IPS-18a (cell line): ENCODE data around the gene USP17L22.
"Not testable (repeated sequence)": the region's sequence is repeated elsewhere in the genome, so short reads cannot be mapped to it uniquely, and the experiment has no call there.

Experiments
- H3K27ac ChIP-seq: one replicate; pipeline ENCODE4 v1.5.1; 2013; ENCODE audit warnings: low read length
- H3K27me3 ChIP-seq: one replicate; pipeline ENCODE4 v1.6.1; 2013; ENCODE audit warnings: mild to moderate bottlenecking, low read length; ENCODE audit not compliant: control insufficient read depth, insufficient read depth
- H3K36me3 ChIP-seq: one replicate; pipeline ENCODE4 v1.6.1; 2013; ENCODE audit warnings: low read depth, low read length; ENCODE audit not compliant: control insufficient read depth
- H3K4me1 ChIP-seq: one replicate; pipeline ENCODE4 v1.6.1; 2013; ENCODE audit warnings: low read depth, low read length; ENCODE audit not compliant: control insufficient read depth
- H3K4me3 ChIP-seq: one replicate; pipeline ENCODE4 v1.5.1; 2013; ENCODE audit warnings: low read length
- H3K9ac ChIP-seq: one replicate; pipeline ENCODE4 v1.6.1; 2013; ENCODE audit warnings: mild to moderate bottlenecking, low read length, moderate library complexity
- H3K9me3 ChIP-seq: one replicate; pipeline ENCODE4 v1.6.1; 2013; ENCODE audit warnings: low read depth, low read length; ENCODE audit not compliant: control insufficient read depth

The USP17L22 gene

GRCh38 chr4:9267319-9267718 is at the start of gene USP17L22:
TSS of gene USP17L22 (plus strand) at chr4:9267619. CDS start at chr4:9267619, 0 bp downstream.
- not testable (repeated sequence) for H3K9me3 ChIP-seq, H3K27ac ChIP-seq, H3K4me1 ChIP-seq, H3K27me3 ChIP-seq, H3K36me3 ChIP-seq, H3K4me3 ChIP-seq, H3K9ac ChIP-seq

GRCh38 chr4:9219852-9220251 is 47.6 kb upstream of the USP17L22 start, which contains the start of gene USP17L12:
TSS of gene USP17L12 (plus strand) at chr4:9220152. CDS start at chr4:9220152, 0 bp downstream.
- not testable (repeated sequence) for H3K27me3 ChIP-seq, H3K9ac ChIP-seq

DNA sequence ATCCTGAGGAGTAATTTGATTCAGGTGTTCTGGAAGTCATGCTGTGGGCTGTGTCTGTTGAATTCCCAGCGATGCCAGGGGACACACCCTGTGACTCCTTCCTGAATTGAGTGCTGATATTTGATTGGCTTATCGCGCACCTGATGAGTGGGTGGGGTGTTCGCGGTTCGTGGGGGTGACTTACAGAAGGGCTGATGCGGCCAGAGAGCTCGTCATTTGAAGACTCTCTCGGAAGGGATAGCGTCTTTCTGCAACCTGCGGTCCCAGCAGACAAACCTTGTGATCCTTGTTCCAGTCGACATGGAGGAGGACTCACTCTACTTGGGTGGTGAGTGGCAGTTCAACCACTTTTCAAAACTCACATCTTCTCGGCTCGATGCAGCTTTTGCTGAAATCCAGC is 42.8 kb upstream of the USP17L22 start, which contains the start of gene USP17L13:
USP17L13 (plus strand) TSS at position 301 of the 400 bp plus-strand sequence; CDS start at position 301, 0 bp downstream.
- not testable (repeated sequence) for H3K27ac ChIP-seq, H3K9me3 ChIP-seq, H3K36me3 ChIP-seq, H3K4me3 ChIP-seq, H3K27me3 ChIP-seq, H3K4me1 ChIP-seq, H3K9ac ChIP-seq

More at GRCh38 chr4:9219852-9220251, 47.6 kb upstream of the USP17L22 start, which contains the start of gene USP17L12:
- not testable (repeated sequence) for H3K4me3 ChIP-seq, H3K9me3 ChIP-seq, H3K4me1 ChIP-seq, H3K36me3 ChIP-seq, H3K27ac ChIP-seq

- not testable (repeated sequence) for H3K4me3 ChIP-seq, H3K27me3 ChIP-seq, H3K4me1 ChIP-seq, H3K27ac ChIP-seq, H3K9ac ChIP-seq, H3K9me3 ChIP-seq, H3K36me3 ChIP-seq
Observed at GRCh38 chr4:9230249-9230648, 37.2 kb upstream of the USP17L22 start.

GRCh38 chr4:9234085-9234484 is 33.3 kb upstream of the USP17L22 start, which contains the start of gene USP17L15:
TSS of gene USP17L15 (plus strand) at chr4:9234385. CDS start at chr4:9234385, 0 bp downstream.
- not testable (repeated sequence) for H3K27me3 ChIP-seq, H3K36me3 ChIP-seq, H3K4me1 ChIP-seq, H3K9me3 ChIP-seq, H3K27ac ChIP-seq, H3K9ac ChIP-seq, H3K4me3 ChIP-seq

GRCh38 chr4:9238461-9238860 is 29.0 kb upstream of the USP17L22 start:
- H3K27ac ChIP-seq, H3K36me3 ChIP-seq, H3K4me3 ChIP-seq, H3K9me3 ChIP-seq, H3K9ac ChIP-seq, H3K27me3 ChIP-seq, H3K4me1 ChIP-seq: not testable (repeated sequence)

DNA sequence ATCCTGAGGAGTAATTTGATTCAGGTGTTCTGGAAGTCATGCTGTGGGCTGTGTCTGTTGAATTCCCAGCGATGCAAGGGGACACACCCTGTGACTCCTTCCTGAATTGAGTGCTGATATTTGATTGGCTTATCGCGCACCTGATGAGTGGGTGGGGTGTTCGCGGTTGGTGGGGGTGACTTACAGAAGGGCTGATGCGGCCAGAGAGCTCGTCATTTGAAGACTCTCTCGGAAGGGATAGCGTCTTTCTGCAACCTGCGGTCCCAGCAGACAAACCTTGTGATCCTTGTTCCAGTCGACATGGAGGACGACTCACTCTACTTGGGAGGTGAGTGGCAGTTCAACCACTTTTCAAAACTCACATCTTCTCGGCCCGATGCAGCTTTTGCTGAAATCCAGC is 23.8 kb upstream of the USP17L22 start, which contains the start of gene USP17L17:
USP17L17 (plus strand) TSS at position 301 of the 400 bp plus-strand sequence; CDS start at position 301, 0 bp downstream.
- H3K27me3 ChIP-seq, H3K9ac ChIP-seq, H3K4me1 ChIP-seq, H3K27ac ChIP-seq, H3K4me3 ChIP-seq, H3K36me3 ChIP-seq, H3K9me3 ChIP-seq: not testable (repeated sequence)

- H3K4me1 ChIP-seq, H3K9ac ChIP-seq, H3K9me3 ChIP-seq, H3K27ac ChIP-seq, H3K36me3 ChIP-seq, H3K27me3 ChIP-seq, H3K4me3 ChIP-seq: not testable (repeated sequence)
Observed at GRCh38 chr4:9247953-9248680, 19.3 kb upstream of the USP17L22 start, which contains the start of gene USP17L18. TSS of gene USP17L18 (plus strand) at chr4:9248630. CDS start at chr4:9248630, 0 bp downstream.

DNA sequence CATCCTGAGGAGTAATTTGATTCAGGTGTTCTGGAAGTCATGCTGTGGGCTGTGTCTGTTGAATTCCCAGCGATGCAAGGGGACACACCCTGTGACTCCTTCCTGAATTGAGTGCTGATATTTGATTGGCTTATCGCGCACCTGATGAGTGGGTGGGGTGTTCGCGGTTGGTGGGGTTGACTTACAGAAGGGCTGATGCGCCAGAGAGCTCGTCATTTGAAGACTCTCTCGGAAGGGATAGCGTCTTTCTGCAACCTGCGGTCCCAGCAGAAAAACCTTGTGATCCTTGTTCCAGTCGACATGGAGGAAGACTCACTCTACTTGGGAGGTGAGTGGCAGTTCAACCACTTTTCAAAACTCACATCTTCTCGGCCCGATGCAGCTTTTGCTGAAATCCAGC is 14.3 kb upstream of the USP17L22 start, which contains the start of gene USP17L19:
USP17L19 (plus strand) TSS at position 301 of the 400 bp plus-strand sequence; CDS start at position 301, 0 bp downstream.
- H3K9ac ChIP-seq, H3K27me3 ChIP-seq, H3K4me1 ChIP-seq, H3K9me3 ChIP-seq, H3K36me3 ChIP-seq, H3K4me3 ChIP-seq, H3K27ac ChIP-seq: not testable (repeated sequence)

DNA sequence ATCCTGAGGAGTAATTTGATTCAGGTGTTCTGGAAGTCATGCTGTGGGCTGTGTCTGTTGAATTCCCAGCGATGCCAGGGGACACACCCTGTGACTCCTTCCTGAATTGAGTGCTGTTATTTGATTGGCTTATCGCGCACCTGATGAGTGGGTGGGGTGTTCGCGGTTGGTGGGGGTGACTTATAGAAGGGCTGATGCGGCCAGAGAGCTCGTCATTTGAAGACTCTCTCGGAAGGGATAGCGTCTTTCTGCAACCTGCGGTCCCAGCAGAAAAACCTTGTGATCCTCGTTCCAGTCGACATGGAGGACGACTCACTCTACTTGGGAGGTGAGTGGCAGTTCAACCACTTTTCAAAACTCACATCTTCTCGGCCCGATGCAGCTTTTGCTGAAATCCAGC is 9.6 kb upstream of the USP17L22 start, which contains the start of gene USP17L20:
USP17L20 (plus strand) TSS at position 301 of the 400 bp plus-strand sequence; CDS start at position 301, 0 bp downstream.
- not testable (repeated sequence) for H3K4me1 ChIP-seq, H3K9ac ChIP-seq, H3K9me3 ChIP-seq, H3K4me3 ChIP-seq, H3K27me3 ChIP-seq, H3K27ac ChIP-seq, H3K36me3 ChIP-seq

- H3K36me3 ChIP-seq, H3K9ac ChIP-seq, H3K27me3 ChIP-seq, H3K9me3 ChIP-seq, H3K4me3 ChIP-seq, H3K27ac ChIP-seq, H3K4me1 ChIP-seq: not testable (repeated sequence)
Observed at GRCh38 chr4:9262572-9262971, 4.8 kb upstream of the USP17L22 start, which contains the start of gene USP17L21. TSS of gene USP17L21 (plus strand) at chr4:9262872. CDS start at chr4:9262872, 0 bp downstream.

DNA sequence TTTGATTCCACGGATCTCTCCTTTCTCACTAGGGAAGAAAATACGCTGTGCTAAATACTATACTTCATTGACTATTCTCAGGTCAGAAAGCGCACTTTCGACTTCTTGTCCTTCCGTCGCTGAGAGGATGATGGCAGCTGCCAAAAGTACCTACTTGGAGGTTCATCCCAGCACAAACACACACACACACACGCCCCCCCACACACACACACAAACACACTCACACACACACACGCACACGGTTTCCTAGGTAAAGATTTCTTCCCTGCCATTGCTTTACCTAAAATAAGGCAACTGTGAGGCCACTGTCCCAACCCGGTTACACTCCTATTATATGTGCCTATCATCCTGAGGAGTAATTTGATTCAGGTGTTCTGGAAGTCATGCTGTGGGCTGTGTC is 4.3 kb downstream of the USP17L22 start:
- not testable (repeated sequence) for H3K36me3 ChIP-seq, H3K27me3 ChIP-seq, H3K9ac ChIP-seq, H3K4me1 ChIP-seq, H3K4me3 ChIP-seq, H3K27ac ChIP-seq, H3K9me3 ChIP-seq
